ENCODE data around the gene TDRD3. TPM values are rescaled to one million over a fixed set of nuclear protein-coding genes. Genes with fewer than 3 reads are reported as not detected.

Gene TDRD3
- polyA plus RNA-seq, 1 experiment, result 10.8 TPM

- H3K9me3 ChIP-seq (ENCODE audit: control insufficient read depth, insufficient read depth, low read length), result no peaks in the 10 kb centered on the region
- no peak overlapping the region for H3K4me3 ChIP-seq (ENCODE audit: low read depth, low read length)
- TF ChIP-seq, protein P1, sequence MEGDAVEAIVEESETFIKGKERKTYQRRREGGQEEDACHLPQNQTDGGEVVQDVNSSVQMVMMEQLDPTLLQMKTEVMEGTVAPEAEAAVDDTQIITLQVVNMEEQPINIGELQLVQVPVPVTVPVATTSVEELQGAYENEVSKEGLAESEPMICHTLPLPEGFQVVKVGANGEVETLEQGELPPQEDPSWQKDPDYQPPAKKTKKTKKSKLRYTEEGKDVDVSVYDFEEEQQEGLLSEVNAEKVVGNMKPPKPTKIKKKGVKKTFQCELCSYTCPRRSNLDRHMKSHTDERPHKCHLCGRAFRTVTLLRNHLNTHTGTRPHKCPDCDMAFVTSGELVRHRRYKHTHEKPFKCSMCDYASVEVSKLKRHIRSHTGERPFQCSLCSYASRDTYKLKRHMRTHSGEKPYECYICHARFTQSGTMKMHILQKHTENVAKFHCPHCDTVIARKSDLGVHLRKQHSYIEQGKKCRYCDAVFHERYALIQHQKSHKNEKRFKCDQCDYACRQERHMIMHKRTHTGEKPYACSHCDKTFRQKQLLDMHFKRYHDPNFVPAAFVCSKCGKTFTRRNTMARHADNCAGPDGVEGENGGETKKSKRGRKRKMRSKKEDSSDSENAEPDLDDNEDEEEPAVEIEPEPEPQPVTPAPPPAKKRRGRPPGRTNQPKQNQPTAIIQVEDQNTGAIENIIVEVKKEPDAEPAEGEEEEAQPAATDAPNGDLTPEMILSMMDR (IDR thresholded peaks at IDR 0.05; ENCODE audit: low read depth, low read length), result no peak
- CTCF ChIA-PET, result interaction anchor here (1.3 kb wide), 1 partner anchor 19 kb away, joined by 4 read pairs; no protein-coding TSS in a partner anchor
- no peaks in the 10 kb centered on the region for H3K27me3 ChIP-seq (ENCODE audit: control insufficient read depth, insufficient read depth, low read length)
- no peak overlapping the region for H3K27ac ChIP-seq (ENCODE audit: low read depth, low read length)
- DNase-seq (ENCODE audit: low read depth, low spot score), result no peak
- POLR2A ChIA-PET, result no interaction called here
Observed at GRCh38 chr13:60454425-60454824, 57.4 kb downstream of the TDRD3 start.

- CTCF ChIA-PET, result interaction anchor here (0.7 to 0.8 kb wide), 2 partner anchors 14 to 47 kb away, joined by 3 to 5 read pairs; no protein-coding TSS in a partner anchor
- TF ChIP-seq, protein P1 (IDR thresholded peaks at IDR 0.05; ENCODE audit: low read depth, low read length), result no peak
- POLR2A ChIA-PET, result no interaction called here
- no peaks in the 10 kb centered on the region for H3K9me3 ChIP-seq (ENCODE audit: control insufficient read depth, insufficient read depth, low read length)
- H3K27ac ChIP-seq (ENCODE audit: low read depth, low read length), result no peak overlapping the region
- H3K4me3 ChIP-seq (ENCODE audit: low read depth, low read length), result no peak overlapping the region
- H3K27me3 ChIP-seq (ENCODE audit: control insufficient read depth, insufficient read depth, low read length), result no peaks in the 10 kb centered on the region
- DNase-seq (ENCODE audit: low read depth, low spot score), result no peak
Observed at GRCh38 chr13:60463787-60464186, 66.8 kb downstream of the TDRD3 start.

- H3K4me3 ChIP-seq (ENCODE audit: low read depth, low read length), result no peak overlapping the region
- TF ChIP-seq, protein P1 (IDR thresholded peaks at IDR 0.05; ENCODE audit: low read depth, low read length), result no peak
- no peaks in the 10 kb centered on the region for H3K27me3 ChIP-seq (ENCODE audit: control insufficient read depth, insufficient read depth, low read length)
- no peaks in the 10 kb centered on the region for H3K9me3 ChIP-seq (ENCODE audit: control insufficient read depth, insufficient read depth, low read length)
- no peak for DNase-seq (ENCODE audit: low read depth, low spot score)
- ChIA-PET POLR2A (no interaction called here), CTCF (interaction anchor here (0.7 to 2.9 kb wide), 4 partner anchors 8 to 151 kb away, joined by 3 to 20 read pairs (median 4); no protein-coding TSS in a partner anchor)
- H3K27ac ChIP-seq (ENCODE audit: low read depth, low read length), result no peak overlapping the region
Observed at GRCh38 chr13:60467098-60467497, 70.1 kb downstream of the TDRD3 start.

- no peak for DNase-seq (ENCODE audit: low read depth, low spot score)
- ChIA-PET POLR2A (no interaction called here), CTCF (no interaction called here)
- H3K9me3 ChIP-seq (ENCODE audit: control insufficient read depth, insufficient read depth, low read length), result no peaks in the 10 kb centered on the region
- no peak overlapping the region for H3K27ac ChIP-seq (ENCODE audit: low read depth, low read length)
- H3K27me3 ChIP-seq (ENCODE audit: control insufficient read depth, insufficient read depth, low read length), result no peaks in the 10 kb centered on the region
- no peak overlapping the region for H3K4me3 ChIP-seq (ENCODE audit: low read depth, low read length)
- TF ChIP-seq, protein P1 (IDR thresholded peaks at IDR 0.05; ENCODE audit: low read depth, low read length), result no peak
Observed at GRCh38 chr13:60479273-60479672, 82.3 kb downstream of the TDRD3 start.

DNA sequence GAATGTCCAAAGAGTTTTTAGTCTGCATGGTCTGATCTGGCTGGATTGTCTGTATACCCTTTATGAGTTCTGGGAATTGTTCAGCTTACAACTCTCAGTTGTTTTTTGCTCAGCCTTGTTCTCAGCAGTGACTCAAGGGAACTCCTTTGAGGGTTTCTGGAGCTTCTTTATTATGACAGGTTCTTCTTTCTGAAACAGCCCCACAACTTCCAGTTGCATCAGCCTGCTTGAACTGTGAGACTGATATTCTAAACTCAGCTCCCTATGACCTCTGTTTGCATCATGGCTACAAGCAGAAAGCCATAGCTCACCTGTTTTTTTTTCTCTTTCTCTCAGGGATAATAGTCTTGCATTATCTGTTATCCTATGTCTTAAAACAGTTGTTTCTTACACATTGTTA lies 85.0 kb downstream of the TDRD3 start:
- no peaks in the 10 kb centered on the region for H3K9me3 ChIP-seq (ENCODE audit: control insufficient read depth, insufficient read depth, low read length)
- no peaks in the 10 kb centered on the region for H3K27me3 ChIP-seq (ENCODE audit: control insufficient read depth, insufficient read depth, low read length)
- no peak for DNase-seq (ENCODE audit: low read depth, low spot score)
- CTCF ChIA-PET, result interaction anchor here (0.7 to 2.7 kb wide), 3 partner anchors 8 to 35 kb away, joined by 3 to 11 read pairs (median 10); no protein-coding TSS in a partner anchor
- H3K4me3 ChIP-seq (ENCODE audit: low read depth, low read length), result no peak overlapping the region
- no peak overlapping the region for H3K27ac ChIP-seq (ENCODE audit: low read depth, low read length)
- TF ChIP-seq, protein P1 (IDR thresholded peaks at IDR 0.05; ENCODE audit: low read depth, low read length), result no peak
- POLR2A ChIA-PET, result no interaction called here
